ENCODE results near the gene RNF13.

RNF13 gene

DNA sequence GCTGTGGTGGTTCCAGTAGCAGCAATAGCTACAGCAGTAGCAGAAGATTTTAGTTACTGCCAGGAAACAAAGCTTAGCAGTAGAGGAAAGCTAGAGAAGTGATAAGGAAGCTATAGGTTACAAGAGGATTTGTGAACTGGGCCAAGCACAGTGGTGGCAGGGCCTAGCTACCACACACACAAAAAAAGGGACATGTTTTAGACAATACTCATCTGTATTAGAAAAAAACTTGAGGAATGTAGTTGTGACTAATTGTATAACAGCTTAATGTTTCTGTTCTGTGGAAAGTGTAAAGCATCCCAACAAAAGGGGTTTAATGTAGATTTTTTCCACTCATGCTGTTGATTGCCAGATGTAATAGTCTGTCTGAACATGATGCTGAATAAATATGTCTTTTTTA lies 187.6 kb downstream of the RNF13 start:
- no peak overlapping the region for H3K27ac ChIP-seq (replicated peaks)
- no peaks in the 10 kb centered on the region for H3K27me3 ChIP-seq (ENCODE audit: insufficient read depth, poor library complexity, severe bottlenecking)
- DNase-seq (ENCODE audit: low read depth in 1 of 2, low spot score in 1 of 2) = no peak
- TF ChIP-seq GABPA (IDR thresholded peaks at IDR 0.05; ENCODE audit: low read depth) (no peak), REST (IDR thresholded peaks at IDR 0.05; ENCODE audit: insufficient replicate concordance, low read depth) (no peak), SPI1 (IDR thresholded peaks at IDR 0.05; ENCODE audit: borderline replicate concordance, low read depth) (no peak), POLR2AphosphoS5 (IDR thresholded peaks at IDR 0.05; ENCODE audit: low read depth) (no peak)
- no peak overlapping the region for H3K4me3 ChIP-seq (replicated peaks; ENCODE audit: insufficient read depth, low read length)

GRCh38 chr3:150005243-150006112 lies 192.5 kb downstream of the RNF13 start:
- no peak overlapping the region for H3K27ac ChIP-seq (replicated peaks)
- TF ChIP-seq GABPA (IDR thresholded peaks at IDR 0.05; ENCODE audit: low read depth) = no peak
- no peak for TF ChIP-seq POLR2AphosphoS5 (IDR thresholded peaks at IDR 0.05; ENCODE audit: low read depth)
- TF ChIP-seq SPI1 (IDR thresholded peaks at IDR 0.05; ENCODE audit: borderline replicate concordance, low read depth) = no peak
- TF ChIP-seq REST (IDR thresholded peaks at IDR 0.05; ENCODE audit: insufficient replicate concordance, low read depth) = no peak
- TF ChIP-seq, protein P1, sequence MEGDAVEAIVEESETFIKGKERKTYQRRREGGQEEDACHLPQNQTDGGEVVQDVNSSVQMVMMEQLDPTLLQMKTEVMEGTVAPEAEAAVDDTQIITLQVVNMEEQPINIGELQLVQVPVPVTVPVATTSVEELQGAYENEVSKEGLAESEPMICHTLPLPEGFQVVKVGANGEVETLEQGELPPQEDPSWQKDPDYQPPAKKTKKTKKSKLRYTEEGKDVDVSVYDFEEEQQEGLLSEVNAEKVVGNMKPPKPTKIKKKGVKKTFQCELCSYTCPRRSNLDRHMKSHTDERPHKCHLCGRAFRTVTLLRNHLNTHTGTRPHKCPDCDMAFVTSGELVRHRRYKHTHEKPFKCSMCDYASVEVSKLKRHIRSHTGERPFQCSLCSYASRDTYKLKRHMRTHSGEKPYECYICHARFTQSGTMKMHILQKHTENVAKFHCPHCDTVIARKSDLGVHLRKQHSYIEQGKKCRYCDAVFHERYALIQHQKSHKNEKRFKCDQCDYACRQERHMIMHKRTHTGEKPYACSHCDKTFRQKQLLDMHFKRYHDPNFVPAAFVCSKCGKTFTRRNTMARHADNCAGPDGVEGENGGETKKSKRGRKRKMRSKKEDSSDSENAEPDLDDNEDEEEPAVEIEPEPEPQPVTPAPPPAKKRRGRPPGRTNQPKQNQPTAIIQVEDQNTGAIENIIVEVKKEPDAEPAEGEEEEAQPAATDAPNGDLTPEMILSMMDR (IDR thresholded peaks at IDR 0.05; ENCODE audit: insufficient read depth, low read length) = no peak
- no peaks in the 10 kb centered on the region for H3K27me3 ChIP-seq (ENCODE audit: insufficient read depth, poor library complexity, severe bottlenecking)
- H3K4me3 ChIP-seq (replicated peaks; ENCODE audit: insufficient read depth, low read length) = no peak overlapping the region
- no peak for DNase-seq (ENCODE audit: low read depth in 1 of 2, low spot score in 1 of 2)

GRCh38 chr3:150006794-150007193 lies 193.8 kb downstream of the RNF13 start:
- TF ChIP-seq SPI1 (IDR thresholded peaks at IDR 0.05; ENCODE audit: borderline replicate concordance, low read depth) (no peak), GABPA (IDR thresholded peaks at IDR 0.05; ENCODE audit: low read depth) (no peak), POLR2AphosphoS5 (IDR thresholded peaks at IDR 0.05; ENCODE audit: low read depth) (no peak), REST (IDR thresholded peaks at IDR 0.05; ENCODE audit: insufficient replicate concordance, low read depth) (no peak)
- TF ChIP-seq, protein P1 (IDR thresholded peaks at IDR 0.05; ENCODE audit: insufficient read depth, low read length) = no peak
- Histone ChIP-seq H3K4me3 (replicated peaks; ENCODE audit: insufficient read depth, low read length) (no peak overlapping the region), H3K27ac (replicated peaks) (no peak overlapping the region), H3K27me3 (ENCODE audit: insufficient read depth, poor library complexity, severe bottlenecking) (no peaks in the 10 kb centered on the region)
- no peak for DNase-seq (ENCODE audit: low read depth in 1 of 2, low spot score in 1 of 2)

Measured in HL-60 (cell line).